ENCODE data around the gene SYTL1.

SYTL1 gene

GRCh38 chr1:27345272-27345671, 3.5 kb downstream of the SYTL1 start:
- TF ChIP-seq CTCF (IDR thresholded peaks at IDR 0.05; ENCODE audit: low read depth, low read length): no peak
- no peak for TF ChIP-seq POLR2A (IDR thresholded peaks at IDR 0.05; ENCODE audit: extremely low read depth, insufficient read length)
- no peak for TF ChIP-seq MYC (IDR thresholded peaks at IDR 0.05; ENCODE audit: low read depth, low read length)
- no peak for TF ChIP-seq MAX (IDR thresholded peaks at IDR 0.05; ENCODE audit: low read depth, low read length)
- H3K4me3 ChIP-seq (ENCODE audit: low read depth, low read length): peak overlapping the region; percentile 21
- no peak for DNase-seq (ENCODE audit: low read depth)

- no peak for DNase-seq (ENCODE audit: low read depth)
- TF ChIP-seq MAX (IDR thresholded peaks at IDR 0.05; ENCODE audit: low read depth, low read length) (no peak), CTCF (IDR thresholded peaks at IDR 0.05; ENCODE audit: low read depth, low read length) (no peak), POLR2A (IDR thresholded peaks at IDR 0.05; ENCODE audit: extremely low read depth, insufficient read length) (no peak), MYC (IDR thresholded peaks at IDR 0.05; ENCODE audit: low read depth, low read length) (no peak)
- no peak overlapping the region for H3K4me3 ChIP-seq (ENCODE audit: low read depth, low read length)
Measured at GRCh38 chr1:27346357-27346756, 4.5 kb downstream of the SYTL1 start.

GRCh38 chr1:27346991-27347624, 5.3 kb downstream of the SYTL1 start:
- no peak for TF ChIP-seq CTCF (IDR thresholded peaks at IDR 0.05; ENCODE audit: low read depth, low read length)
- no peak for TF ChIP-seq POLR2A (IDR thresholded peaks at IDR 0.05; ENCODE audit: extremely low read depth, insufficient read length)
- TF ChIP-seq MYC (IDR thresholded peaks at IDR 0.05; ENCODE audit: low read depth, low read length): no peak
- TF ChIP-seq MAX (IDR thresholded peaks at IDR 0.05; ENCODE audit: low read depth, low read length): no peak
- no peak for DNase-seq (ENCODE audit: low read depth)

GRCh38 chr1:27348861-27349783, 7.3 kb downstream of the SYTL1 start:
- TF ChIP-seq POLR2A (IDR thresholded peaks at IDR 0.05; ENCODE audit: extremely low read depth, insufficient read length) (no peak), MYC (IDR thresholded peaks at IDR 0.05; ENCODE audit: low read depth, low read length) (no peak), MAX (IDR thresholded peaks at IDR 0.05; ENCODE audit: low read depth, low read length) (no peak)
- no peak for DNase-seq (ENCODE audit: low read depth)
- no peak overlapping the region for H3K4me3 ChIP-seq (ENCODE audit: low read depth, low read length)

More at GRCh38 chr1:27346991-27347624, 5.3 kb downstream of the SYTL1 start:
- H3K4me3 ChIP-seq (ENCODE audit: low read depth, low read length): no peak overlapping the region

GRCh38 chr1:27349784-27350662, 8.2 kb downstream of the SYTL1 start:
- no peak for DNase-seq (ENCODE audit: low read depth)
- no peak overlapping the region for H3K4me3 ChIP-seq (ENCODE audit: low read depth, low read length)
- TF ChIP-seq MYC (IDR thresholded peaks at IDR 0.05; ENCODE audit: low read depth, low read length) (no peak), CTCF (IDR thresholded peaks at IDR 0.05; ENCODE audit: low read depth, low read length) (no peak), MAX (IDR thresholded peaks at IDR 0.05; ENCODE audit: low read depth, low read length) (no peak), POLR2A (IDR thresholded peaks at IDR 0.05; ENCODE audit: extremely low read depth, insufficient read length) (no peak)
